Kasumi-1 (cell line): Measurements from ENCODE around the gene ZSCAN10.
"Not testable (repeated sequence)": the region's sequence is repeated elsewhere in the genome, so short reads cannot be mapped to it uniquely, and the experiment has no call there.

ENCODE experiments used
- DNase-seq, 2 experiments: peaks; one replicate each; lab custom pipeline; 2025; lab: John Stamatoyannopoulos, UW

Gene ZSCAN10

DNA sequence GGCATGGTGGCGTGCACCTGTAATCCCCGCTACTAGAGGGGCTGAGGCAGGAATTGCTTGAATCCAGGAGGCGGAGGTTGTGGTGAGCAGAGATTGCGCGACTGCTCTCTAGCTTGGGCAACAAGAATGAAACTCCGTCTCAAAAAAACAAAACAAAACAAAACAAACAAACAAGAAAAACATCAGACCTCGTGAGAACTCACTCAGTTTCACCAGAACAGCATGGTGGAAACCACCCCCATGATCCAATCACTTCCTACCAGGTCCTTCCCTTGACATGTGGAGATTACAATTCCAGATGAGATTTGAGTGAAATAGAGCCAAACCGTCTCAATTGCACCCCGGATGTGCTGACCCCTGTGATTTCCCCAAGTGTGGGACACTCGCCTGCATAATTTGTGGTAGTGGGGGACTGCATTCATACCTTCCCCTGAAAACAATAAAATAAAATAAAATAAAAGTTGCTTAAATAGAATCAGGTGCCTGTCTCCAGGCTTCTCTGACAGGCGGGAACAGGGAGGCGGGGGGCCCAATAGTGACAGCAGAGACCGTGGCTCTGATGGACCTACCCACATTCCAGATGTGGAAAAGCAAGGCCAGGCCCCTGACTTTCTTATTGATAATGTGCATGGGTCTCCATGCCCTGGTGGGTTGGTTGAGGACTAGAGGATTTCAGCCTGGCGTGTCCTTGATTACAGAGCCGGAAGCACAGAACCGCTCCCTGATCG, 13.1 kb downstream of the ZSCAN10 start:
- no peak for DNase-seq

DNA sequence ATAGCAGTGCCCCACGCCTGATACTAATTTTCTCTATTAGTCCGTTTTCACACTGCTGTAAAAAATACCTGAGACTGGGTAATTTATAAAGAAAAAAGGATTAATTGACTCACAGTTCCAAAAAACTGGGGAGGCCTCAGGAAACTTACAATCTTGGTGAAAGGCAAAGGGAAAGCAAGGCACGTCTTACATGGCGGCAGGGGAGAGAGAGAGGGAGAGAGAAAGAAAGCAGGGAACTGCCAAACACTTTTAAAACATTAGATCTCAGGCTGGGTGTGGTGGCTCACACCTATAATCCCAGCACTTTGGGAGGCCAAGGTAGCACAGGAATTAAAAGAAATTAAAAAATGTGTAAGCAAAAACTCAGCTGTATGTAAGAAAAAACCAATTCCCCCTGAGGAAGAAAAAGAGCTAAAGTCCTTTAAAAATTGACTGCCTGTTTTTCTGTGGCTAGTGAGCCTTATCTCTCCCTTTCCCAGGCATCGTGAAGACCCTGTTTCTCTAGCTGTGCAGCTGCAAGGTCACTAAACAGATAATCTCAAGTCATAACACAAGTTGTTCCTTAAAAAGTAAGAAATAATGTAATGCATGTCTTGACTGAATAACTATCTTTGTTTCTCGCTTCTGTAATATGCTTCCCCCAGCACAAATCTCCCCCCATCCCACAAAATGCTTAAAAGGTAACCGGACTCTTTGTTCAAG, 14.0 kb downstream of the ZSCAN10 start:
- no peak for DNase-seq

DNA sequence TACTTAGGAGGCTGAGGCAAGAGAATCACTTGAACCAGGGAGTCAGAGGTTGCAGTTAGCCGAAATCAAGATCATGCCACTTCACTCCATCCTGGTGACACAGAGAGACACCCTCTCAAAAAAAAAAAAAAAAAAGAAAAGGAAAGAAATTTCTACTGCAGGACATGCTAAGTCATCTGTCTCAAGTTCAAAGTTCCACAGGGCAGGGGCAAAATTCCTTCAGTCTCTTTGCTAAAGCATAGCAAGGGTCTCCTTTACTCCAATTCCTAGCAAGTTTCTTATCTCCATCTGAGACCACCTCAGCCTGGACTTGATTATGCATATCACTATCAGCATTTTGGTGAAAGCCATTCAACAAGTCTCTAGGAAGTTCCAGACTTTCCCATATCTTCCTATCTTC, 14.6 kb downstream of the ZSCAN10 start:
- DNase-seq: no peak

DNA sequence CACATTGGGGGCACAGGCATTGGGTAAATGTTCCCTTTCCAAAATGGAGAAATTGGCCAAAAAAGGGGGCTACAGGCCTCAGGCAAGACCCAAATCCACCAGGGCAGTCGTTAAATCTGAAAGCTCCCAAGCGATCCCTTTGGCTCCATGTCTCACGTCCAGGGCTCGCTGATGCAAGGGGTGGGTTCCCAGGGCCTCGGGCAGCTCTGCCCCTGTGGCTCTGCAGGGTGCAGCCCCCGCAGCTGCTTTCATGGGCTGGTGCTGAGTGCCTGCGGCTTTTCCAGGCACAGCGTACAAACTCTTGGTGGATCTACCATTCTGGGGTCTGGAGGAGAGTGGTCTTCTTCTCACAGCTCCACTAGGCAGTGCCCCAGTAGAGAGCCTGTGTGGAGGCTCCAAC, 15.7 kb downstream of the ZSCAN10 start:
- DNase-seq: not testable (repeated sequence)

DNA sequence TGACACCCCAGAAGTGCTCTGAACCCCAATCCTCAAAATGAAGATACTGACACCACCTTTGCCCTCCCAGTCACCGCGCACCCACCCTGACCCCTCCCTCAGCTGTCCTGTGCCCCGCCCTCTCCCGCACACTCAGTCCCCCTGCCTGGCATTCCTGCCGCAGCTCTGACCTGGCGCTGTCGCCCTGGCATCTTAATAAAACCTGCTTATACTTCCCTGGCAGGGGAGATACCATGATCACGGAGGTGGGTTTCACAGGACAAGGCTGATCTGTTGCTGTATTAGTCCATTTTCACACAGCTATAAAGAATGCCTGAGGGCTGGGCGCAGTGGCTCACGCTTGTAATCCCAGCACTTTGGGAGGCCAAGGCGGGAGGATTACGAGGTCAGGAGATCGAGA, 17.1 kb downstream of the ZSCAN10 start:
- DNase-seq: not testable (repeated sequence)

DNA sequence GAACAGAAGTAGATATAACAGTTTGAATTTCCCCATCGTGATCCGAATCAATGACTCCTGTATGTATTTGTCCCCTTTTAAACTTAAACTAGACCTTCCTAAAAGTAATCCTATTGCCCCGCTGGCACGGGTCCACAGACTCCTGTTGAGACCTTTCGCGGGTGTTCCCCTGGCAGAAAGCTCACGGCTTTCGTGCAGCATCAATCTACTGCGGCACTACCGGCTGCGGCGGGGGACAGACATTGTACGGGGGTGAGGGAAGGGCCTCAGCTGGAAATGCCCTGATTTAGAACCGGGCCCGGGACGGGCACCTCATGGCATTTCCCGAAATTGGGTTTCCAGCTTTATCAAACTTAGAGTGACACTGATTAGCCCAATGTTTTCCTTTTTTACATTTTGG, 19.1 kb downstream of the ZSCAN10 start:
- no peak for DNase-seq

DNA sequence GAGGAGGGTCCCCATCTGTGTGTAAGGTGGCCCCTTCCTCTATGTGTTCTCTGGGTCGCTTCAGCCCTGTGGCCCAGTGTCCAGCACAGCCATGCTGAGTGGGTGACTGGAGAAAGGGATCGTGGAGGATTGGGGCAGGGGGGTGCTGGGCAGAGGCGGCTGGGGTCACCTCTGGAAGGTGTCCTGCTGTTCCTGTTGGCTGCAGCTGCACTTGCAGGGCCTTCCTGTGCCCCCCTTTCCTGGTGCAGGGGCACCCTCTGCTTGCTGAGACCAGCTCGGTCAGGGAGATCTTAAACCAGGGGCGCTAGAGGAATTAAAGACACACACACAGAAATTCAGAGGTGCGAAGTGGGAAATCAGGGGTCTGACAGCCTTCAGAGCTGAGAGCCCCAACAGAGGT, 22.5 kb downstream of the ZSCAN10 start:
- no peak for DNase-seq

DNA sequence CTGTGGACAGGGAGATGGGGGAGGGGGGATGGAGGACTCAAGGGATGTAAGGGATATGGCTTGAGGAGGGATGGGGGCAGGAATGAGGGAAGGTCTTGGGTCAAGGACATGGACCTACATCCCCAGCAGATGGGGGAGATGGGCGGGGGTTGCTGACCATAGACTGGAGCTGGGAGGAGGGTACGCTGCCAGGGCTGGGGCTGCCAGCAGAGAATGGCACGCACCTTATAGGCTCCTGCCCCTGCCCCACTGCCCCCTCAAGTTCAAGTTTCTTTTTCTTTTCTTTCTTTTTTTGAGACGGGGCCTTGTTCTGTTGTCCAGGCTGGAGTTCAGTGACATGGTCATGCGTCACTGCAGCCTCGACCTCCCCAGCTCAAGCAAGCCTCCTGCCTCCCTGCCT, 23.1 kb downstream of the ZSCAN10 start:
- not testable (repeated sequence) for DNase-seq

DNA sequence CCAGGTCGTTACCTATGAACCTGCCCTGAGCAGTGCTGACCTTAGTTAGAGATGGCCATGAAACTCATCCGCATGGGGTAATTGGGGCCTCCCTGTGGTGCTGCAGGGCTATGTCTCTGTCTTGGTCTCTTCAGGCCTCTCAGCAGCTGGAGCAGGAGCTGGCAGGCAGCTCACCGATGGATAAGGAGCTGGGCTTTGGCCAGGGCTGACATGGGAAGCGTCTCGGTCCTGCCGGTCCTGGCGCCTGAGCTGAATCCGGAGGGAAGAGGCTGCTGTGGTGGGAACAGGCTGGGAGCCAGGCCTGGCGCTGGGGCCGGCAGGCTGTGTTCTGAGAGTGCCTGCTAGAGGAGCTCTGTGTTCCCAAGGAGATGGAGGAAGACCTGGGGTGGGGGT, 23.6 kb downstream of the ZSCAN10 start:
- no peak for DNase-seq

DNA sequence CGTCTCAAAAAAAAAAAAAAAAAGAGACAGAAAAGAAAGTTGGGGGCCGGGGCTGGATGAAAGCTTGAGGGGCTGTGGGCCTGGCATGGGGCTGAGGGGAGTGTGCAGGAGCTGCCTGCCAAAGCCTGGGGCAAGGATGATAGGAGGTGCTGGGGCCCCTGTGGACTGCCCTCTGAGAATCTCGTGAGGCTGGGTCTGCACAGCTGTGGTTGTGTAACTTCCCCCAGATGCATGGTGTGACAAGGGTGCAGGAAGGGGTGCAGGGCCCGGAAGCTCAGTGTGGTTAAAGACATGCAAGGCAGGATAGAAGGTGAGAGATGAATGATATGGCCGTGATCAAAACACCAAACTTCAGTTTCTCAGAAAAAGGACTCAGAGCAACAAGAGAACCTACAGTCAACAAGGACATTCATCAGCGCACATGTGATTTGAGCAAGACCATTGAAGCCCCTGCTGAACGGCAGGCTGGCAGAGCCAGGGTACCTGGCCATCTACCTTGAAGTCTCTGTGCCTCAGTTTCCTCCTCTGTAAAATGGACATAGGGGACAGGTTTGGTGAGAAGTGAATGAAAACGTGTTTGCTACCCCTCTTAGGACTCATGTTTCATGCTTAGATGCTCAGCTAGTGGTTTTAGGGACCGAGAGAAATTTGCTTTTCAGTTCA, 24.1 kb downstream of the ZSCAN10 start:
- DNase-seq: peak; percentile 48 to 72

DNA sequence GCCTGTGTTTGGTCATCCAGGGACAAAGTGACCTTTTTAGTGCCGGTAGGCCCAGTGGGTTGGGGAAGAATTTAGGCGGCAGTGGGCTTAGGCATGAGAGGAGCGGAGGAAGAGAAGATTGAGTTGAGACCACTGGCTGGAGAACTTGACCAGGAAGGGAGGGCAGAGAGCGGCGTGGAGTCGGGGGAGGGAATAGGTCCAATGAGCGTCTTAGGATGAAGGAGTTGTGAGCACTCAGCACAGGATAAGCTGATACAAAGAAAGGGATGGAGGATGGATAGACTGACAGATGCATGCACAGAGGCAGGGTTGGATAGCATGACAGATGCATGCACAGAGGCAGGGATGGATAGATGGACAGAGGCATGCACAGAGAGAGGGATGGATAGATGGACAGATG, 25.6 kb downstream of the ZSCAN10 start:
- DNase-seq: no peak

DNA sequence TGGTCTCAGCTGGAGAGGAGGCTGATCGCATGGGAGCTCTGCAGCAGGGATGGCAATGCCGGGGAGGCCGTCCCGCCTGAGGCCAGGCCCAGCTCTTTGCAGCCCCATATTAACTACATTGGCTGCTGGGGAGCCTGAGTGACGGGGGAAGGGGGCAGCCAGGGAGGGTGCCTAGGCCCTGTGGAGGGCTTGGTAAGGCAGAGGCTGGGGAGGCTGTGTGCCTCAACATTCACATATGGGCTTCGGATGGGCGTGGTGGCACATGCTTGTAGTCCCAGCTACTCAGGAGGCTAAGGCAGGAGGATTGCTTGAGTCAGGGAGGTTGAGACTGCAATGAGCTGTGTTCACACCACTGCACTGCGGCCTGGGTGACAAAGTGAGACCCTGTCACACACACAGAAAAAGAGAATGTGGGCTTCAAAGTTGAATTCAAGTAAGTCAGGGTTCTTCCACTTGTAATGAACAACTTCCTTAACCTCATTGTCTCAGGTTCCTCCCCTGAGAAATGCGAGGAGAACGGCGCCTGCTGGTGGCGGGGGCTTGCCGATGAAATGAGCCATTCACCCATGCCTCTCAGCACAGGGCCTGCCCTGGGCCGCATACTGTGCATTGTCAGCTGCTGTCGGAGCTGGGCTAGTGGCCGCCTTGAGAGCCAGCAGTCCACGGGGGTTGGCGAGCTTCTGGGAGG, 26.4 kb downstream of the ZSCAN10 start:
- not testable (repeated sequence) for DNase-seq

DNA sequence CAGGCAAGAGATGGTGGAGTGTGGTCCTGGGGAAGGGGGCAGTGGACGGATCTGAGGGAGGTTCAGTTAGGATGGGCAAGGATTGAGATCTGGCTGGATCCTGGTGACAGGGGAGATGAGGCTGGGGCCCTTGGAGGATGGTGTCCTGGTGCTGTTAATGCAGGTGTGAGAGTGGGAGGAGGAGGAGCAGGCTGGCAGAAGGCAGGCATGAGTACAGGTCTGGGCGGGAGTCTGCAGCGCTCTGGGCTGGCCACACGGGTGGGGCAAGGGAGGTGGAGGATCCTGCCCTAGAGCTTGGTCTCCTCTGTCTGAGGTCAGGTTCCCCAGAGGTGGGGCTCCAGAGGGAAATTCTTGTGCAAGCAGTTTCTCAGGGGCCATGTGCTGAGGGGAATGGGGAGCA, 26.9 kb downstream of the ZSCAN10 start:
- not testable (repeated sequence) for DNase-seq

DNA sequence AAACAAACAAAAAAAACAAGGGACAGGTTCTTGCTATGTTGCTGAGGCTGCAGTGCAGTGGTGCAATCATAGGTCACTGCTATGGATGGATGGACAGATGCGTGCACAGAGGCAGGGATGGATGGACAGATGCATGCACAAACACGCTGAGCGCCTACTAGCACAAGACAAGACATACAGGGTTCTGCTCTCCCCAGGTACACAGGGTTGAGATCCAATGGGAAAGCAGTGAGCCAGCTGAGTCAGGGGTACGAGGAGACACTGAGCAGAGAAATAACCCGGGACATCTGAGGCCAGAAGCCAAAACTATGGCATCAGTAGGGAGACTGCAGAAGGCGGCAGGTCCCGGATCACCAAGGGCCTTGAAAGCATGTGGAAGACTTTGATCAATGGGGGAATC, 27.4 kb downstream of the ZSCAN10 start:
- no peak for DNase-seq

DNA sequence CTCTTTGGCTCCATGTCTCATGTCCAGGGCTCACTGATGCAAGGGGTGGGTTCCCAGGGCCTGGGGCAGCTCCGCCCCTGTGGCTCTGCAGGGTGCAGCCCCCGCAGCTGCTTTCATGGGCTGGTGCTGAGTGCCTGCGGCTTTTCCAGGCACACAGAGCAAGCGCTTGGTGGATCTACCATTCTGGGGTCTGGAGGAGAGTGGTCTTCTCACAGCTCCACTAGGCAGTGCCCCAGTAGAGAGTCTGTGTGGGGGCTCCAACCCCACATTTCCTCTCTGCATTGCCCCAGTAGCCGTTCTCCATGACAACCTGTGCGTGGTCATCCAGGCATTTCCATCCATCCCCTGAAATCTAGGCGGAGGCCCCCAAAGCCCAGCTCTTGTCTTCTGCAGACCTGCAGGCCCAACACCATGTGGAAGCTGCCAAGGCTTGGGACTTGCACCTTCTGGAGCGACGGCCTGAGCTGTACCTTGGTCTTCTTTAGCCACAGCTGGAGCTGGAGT, 28.4 kb downstream of the ZSCAN10 start:
- no peak for DNase-seq

DNA sequence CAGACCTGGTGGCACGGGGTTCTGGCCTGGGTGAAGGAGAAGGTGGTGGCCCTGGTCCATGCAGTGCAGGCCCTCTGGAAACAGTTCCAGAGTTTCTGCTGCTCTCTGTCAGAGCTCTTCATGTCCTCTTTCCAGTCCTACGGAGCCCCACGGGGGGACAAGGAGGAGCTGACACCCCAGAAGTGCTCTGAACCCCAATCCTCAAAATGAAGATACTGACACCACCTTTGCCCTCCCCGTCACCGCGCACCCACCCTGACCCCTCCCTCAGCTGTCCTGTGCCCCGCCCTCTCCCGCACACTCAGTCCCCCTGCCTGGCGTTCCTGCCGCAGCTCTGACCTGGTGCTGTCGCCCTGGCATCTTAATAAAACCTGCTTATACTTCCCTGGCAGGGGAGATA, 29.9 kb downstream of the ZSCAN10 start:
- not testable (repeated sequence) for DNase-seq

DNA sequence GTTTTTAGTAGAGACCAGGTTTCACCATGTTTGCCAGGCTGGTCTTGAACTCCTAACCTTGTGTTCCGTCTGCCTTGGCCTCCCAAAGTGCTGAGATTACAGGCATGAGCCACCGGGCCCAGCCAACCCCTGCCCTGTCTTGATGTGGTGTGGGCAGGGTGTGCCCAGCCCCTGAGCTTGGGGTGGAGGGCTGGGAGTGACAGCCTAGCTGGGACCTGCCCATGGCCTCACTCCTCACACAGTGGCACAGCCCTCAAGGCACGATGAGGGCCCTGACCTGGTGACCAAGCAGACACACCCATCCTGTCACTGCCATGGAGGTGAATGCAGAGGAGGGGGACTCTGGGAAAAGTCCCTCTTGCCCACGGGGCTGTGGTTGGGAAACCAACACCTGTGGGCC, 30.6 kb downstream of the ZSCAN10 start:
- DNase-seq: no peak

DNA sequence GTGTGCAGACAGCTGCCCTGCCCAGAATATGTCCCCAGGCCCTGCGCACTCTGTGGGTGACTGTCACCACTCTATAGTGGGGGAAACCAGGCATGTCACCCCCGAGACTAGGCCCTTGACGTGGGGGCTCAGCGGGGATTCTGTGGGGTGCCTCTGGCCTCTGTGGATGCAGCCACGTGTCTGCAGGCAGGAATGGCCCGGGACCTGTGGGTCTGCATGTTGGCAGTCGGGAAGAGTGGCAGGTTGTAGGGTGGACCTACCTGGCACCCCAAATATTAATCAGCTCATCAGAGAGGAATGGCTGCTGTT, 32.7 kb downstream of the ZSCAN10 start:
- no peak for DNase-seq

DNA sequence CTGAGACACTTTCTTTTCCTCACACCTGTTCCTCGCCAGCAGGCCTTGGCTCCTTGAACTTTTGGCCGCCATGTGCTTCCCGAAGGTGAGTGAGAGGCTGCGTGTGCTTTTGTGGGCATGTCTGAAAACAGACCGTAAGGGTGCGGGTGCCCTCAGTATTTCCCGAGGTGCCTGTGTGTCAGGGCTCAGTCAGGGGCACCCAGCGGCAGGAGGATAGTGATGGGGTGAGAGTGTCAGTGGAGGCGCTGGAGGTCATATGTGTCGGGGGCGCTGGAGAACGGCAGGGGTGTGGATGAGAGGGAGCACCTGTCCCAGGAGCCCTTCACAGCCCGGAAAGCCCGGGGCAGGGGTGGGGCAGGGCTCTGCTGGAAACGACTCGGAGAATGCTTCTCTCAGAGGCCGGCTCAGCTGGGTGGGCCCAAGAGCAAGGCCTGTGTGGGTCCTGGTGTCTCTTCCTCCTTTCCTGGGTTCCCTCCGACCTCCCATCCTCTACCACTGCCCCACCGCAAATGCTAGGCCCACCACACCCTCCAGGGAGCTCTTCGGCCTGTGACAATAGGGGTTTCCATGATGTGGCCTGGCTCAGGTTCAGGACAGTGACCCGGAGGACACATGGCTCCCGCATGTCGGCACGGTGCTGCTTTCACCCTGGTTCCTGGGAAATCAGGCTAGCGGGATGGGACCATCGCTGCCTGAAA, 33.2 kb downstream of the ZSCAN10 start:
- no peak for DNase-seq

DNA sequence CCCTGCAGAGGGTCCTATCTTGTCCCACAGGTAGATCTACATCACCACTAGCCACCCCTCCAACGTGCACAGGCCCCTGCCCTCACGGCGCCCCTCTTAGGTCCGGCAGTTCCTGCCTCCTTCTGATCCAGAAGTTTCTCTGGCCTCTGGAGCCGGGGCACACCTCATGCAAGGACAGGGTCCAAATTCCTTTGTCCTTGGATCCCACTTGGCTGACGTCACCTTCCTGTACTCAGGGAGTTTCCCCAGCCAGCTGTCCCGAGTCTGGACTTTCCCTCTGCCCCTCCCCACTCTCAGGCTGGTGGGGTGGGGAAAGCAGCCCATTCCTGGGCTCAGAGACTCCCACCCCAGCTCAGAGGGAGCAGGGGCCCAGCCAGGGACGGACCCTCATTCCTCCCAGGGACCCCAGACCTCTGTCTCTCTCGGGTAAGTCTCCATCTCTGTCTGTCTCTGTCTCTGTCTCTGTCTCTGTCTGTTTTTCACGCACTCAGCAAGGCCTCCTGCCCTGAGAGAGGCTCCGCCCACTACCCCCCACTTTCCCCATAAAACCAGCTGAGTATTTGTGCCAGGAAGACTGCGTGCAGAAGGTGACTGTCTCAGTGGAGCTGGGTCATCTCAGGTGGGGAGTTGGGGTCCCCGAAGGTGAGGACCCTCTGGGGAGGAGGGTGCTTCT, 33.9 kb downstream of the ZSCAN10 start, which contains the start of gene IL32:
Gene IL32 (plus strand): TSS at position 572 of the 673 bp plus-strand sequence. CDS start 172 bp downstream, outside the sequence.
- DNase-seq: no peak
